HG02610 (cell line): Measurements from ENCODE around the gene ICA1.
"Not testable (repeated sequence)": the region's sequence is repeated elsewhere in the genome, so short reads cannot be mapped to it uniquely, and the experiment has no call there.

Experiments
- ATAC-seq: cut with Tn5 transposase; IDR thresholded peaks from one replicate; pipeline ENCODE4 v1.9.1; 2021; ENCODE audit warnings: mild to moderate bottlenecking, moderate library complexity; ENCODE audit not compliant: unreplicated experiment

ICA1 gene

DNA sequence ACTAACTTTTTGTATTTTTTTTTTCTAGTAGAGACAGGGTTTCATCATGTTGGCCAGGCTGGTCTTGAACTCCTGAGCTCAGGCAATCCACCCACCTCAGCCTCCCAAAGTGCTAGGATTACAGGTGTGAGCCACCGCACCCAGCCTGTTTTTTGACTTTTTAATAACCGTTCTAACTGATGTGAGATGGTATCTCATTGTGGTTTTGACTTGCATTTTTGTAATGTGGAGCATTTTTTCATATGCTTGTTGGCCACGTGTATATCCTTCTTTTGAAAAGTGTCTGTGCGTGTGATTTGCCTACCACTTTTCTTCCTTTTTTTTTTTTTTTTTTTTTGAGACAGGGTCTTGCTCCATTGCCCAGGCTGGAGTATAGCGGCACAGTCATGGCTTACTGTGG, 198.7 kb downstream of the ICA1 start:
- ATAC-seq, result not testable (repeated sequence)
